ENCODE measurements around the gene FARP1. TPM values are rescaled to one million over a fixed set of nuclear protein-coding genes. Genes with fewer than 3 reads are reported as not detected.

Gene FARP1
- total RNA-seq, 2 experiments from 2014 or later = not detected

- intact Hi-C loops (cut with micrococcal nuclease; ENCODE audit: unreplicated experiment) = no loop called here
- no peaks in the 10 kb centered on the region for H3K9me2 ChIP-seq (ENCODE audit: insufficient read depth, low read length)
- H3K36me3 ChIP-seq (ENCODE audit: insufficient read depth, low read length) = no peaks in the 10 kb centered on the region
- H3K27ac ChIP-seq (ENCODE audit: low read depth, low read length, poor library complexity, severe bottlenecking) = no peak overlapping the region
- H3K4me3 ChIP-seq (ENCODE audit: low read depth, low read length, poor library complexity, severe bottlenecking) = no peak overlapping the region
- no peaks in the 10 kb centered on the region for H3K4me1 ChIP-seq (ENCODE audit: insufficient read depth, low read length, poor library complexity, severe bottlenecking)
- DNase-seq (ENCODE audit: low spot score) = no peak
- CTCF ChIA-PET (ENCODE audit: unreplicated experiment) = no interaction called here
- H3K9me3 ChIP-seq (ENCODE audit: low read length) = no peaks in the 10 kb centered on the region
- no peak for TF ChIP-seq EZH2phosphoT487 (IDR thresholded peaks at IDR 0.05; ENCODE audit: borderline replicate concordance, low read depth, low read length)
- no peaks in the 10 kb centered on the region for H4K20me1 ChIP-seq (ENCODE audit: insufficient read depth, low read length)
- POLR2A ChIA-PET = no interaction called here
- no peak overlapping the region for H3K4me2 ChIP-seq (ENCODE audit: low read length)
- H3K79me2 ChIP-seq (ENCODE audit: insufficient read depth, low read depth, low read length) = no peaks in the 10 kb centered on the region
- no peak overlapping the region for H2AFZ ChIP-seq (ENCODE audit: low read length)
- no TSS peak for BruUV-seq (replicated peaks)
Observed at GRCh38 chr13:98312606-98313005, 169.7 kb downstream of the FARP1 start.

- no peak overlapping the region for H3K4me3 ChIP-seq (ENCODE audit: low read depth, low read length, poor library complexity, severe bottlenecking)
- ChIA-PET POLR2A (no interaction called here), CTCF (ENCODE audit: unreplicated experiment) (no interaction called here)
- intact Hi-C loops (cut with micrococcal nuclease; ENCODE audit: unreplicated experiment) = no loop called here
- no TSS peak for BruUV-seq (replicated peaks)
- H2AFZ ChIP-seq (ENCODE audit: low read length) = no peak overlapping the region
- no peaks in the 10 kb centered on the region for H4K20me1 ChIP-seq (ENCODE audit: insufficient read depth, low read length)
- no peaks in the 10 kb centered on the region for H3K4me1 ChIP-seq (ENCODE audit: insufficient read depth, low read length, poor library complexity, severe bottlenecking)
- TF ChIP-seq CTCF (conservative IDR thresholded peaks at IDR 0.05; ENCODE audit: low read length) = no peak
- TF ChIP-seq EZH2phosphoT487 (IDR thresholded peaks at IDR 0.05; ENCODE audit: borderline replicate concordance, low read depth, low read length) = no peak
- DNase-seq (ENCODE audit: low spot score) = no peak
- H3K9me2 ChIP-seq (ENCODE audit: insufficient read depth, low read length) = no peaks in the 10 kb centered on the region
- H3K4me2 ChIP-seq (ENCODE audit: low read length) = no peak overlapping the region
- H3K27ac ChIP-seq (ENCODE audit: low read depth, low read length, poor library complexity, severe bottlenecking) = no peak overlapping the region
- no peaks in the 10 kb centered on the region for H3K9me3 ChIP-seq (ENCODE audit: low read length)
- no peaks in the 10 kb centered on the region for H3K36me3 ChIP-seq (ENCODE audit: insufficient read depth, low read length)
- no peaks in the 10 kb centered on the region for H3K79me2 ChIP-seq (ENCODE audit: insufficient read depth, low read depth, low read length)
Observed at GRCh38 chr13:98313023-98313921, 170.4 kb downstream of the FARP1 start.

GRCh38 chr13:98313922-98314292 lies 171.0 kb downstream of the FARP1 start:
- no peak for DNase-seq (ENCODE audit: low spot score)

More at GRCh38 chr13:98313922-98314292, 171.0 kb downstream of the FARP1 start:
- Histone ChIP-seq H3K9me2 (ENCODE audit: insufficient read depth, low read length) (no peaks in the 10 kb centered on the region), H3K4me2 (ENCODE audit: low read length) (no peak overlapping the region), H3K27ac (ENCODE audit: low read depth, low read length, poor library complexity, severe bottlenecking) (no peak overlapping the region), H3K4me3 (ENCODE audit: low read depth, low read length, poor library complexity, severe bottlenecking) (no peak overlapping the region), H3K9me3 (ENCODE audit: low read length) (no peaks in the 10 kb centered on the region), H4K20me1 (ENCODE audit: insufficient read depth, low read length) (no peaks in the 10 kb centered on the region), H3K79me2 (ENCODE audit: insufficient read depth, low read depth, low read length) (no peaks in the 10 kb centered on the region), H2AFZ (ENCODE audit: low read length) (no peak overlapping the region), H3K36me3 (ENCODE audit: insufficient read depth, low read length) (no peaks in the 10 kb centered on the region), H3K4me1 (ENCODE audit: insufficient read depth, low read length, poor library complexity, severe bottlenecking) (no peaks in the 10 kb centered on the region)
- ChIA-PET POLR2A (interaction anchor here (0.7 kb wide), 1 partner anchor 35 kb away, joined by 4 read pairs; no protein-coding TSS in a partner anchor), CTCF (ENCODE audit: unreplicated experiment) (no interaction called here)
- intact Hi-C loops (cut with micrococcal nuclease; ENCODE audit: unreplicated experiment) = no loop called here
- no peak for TF ChIP-seq EZH2phosphoT487 (IDR thresholded peaks at IDR 0.05; ENCODE audit: borderline replicate concordance, low read depth, low read length)
- no peak for TF ChIP-seq CTCF (conservative IDR thresholded peaks at IDR 0.05; ENCODE audit: low read length)
- BruUV-seq (replicated peaks) = no TSS peak
